Endothelial cell of hepatic sinusoid (primary cell): ENCODE measurements around the gene SMCO4.
"Not testable (repeated sequence)": the region's sequence is repeated elsewhere in the genome, so short reads cannot be mapped to it uniquely, and the experiment has no call there.

Experiments
- in situ Hi-C: cut with HindIII; loops from 2 replicates; pipeline ENCODE4 v1.10.0; 2017; ENCODE audit warnings: low sequenced_read_pairs

Gene SMCO4

GRCh38 chr11:93563857-93564256 lies 20.7 kb upstream of the SMCO4 start:
- in situ Hi-C loops = no loop called here

GRCh38 chr11:93560199-93560932 lies 17.2 kb upstream of the SMCO4 start:
- in situ Hi-C loops = no loop called here

DNA sequence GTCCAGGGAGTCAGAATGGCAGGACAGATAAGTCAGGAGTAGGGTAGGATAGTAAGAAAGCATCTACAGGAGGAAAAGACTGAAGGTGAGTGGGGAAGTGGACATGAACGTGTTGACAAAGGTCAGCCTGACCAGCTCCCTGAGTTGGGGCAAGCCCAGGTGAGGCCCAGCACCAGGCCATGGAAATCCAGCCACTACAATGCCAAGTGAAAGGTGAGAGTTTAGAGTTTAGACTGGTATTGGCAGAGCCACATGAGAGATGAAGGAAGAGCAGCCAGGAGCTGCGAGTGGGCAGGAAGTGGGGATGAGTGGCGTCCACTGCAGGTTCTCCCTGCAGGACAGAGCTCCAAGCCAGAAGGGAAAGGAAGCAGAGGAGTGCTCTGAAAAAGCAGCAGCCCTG lies 16.5 kb upstream of the SMCO4 start:
- in situ Hi-C loops = loop anchor here (5.0 kb wide), 1 partner anchor 58 kb away; no protein-coding TSS in a partner anchor

DNA sequence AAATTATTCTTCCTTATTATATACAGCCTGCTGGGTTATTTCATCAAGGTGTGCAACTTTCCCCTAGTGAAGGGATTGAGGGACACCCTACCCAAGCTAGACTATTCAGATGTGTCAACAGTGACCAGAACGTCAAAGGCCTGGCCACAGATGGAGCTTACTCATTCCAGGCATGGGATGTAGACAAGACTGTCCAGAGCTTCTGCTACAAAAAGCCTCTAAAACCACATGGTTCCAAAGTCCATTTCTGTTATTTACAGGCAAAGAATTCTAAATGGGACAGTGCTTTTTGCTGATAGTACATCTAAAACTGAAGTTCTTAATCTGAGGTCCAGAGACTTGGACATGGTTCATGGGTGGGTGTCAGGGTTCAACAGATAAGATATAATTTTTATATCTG lies 9.7 kb upstream of the SMCO4 start:
- in situ Hi-C loops = no loop called here

DNA sequence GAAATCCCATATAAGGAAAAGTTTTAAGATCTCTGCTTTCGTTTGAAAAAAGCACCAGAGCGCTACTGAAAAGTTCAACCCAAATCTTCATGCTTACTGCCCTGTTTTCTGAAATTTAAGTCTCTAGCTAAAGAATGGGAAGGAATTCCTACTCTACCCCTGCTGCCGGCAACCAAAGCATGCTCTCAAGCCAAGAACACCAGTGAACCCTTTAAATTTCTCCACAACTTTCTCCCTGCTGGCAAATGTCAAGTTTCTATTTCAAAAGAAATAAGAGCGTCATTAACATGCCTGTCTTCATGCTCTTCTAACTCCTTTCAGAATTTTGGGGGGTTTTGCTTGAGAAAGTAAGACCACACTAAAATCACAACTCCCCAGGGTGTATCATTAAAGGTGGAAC lies 6.8 kb upstream of the SMCO4 start:
- in situ Hi-C loops = no loop called here

GRCh38 chr11:93548679-93549319 lies 5.6 kb upstream of the SMCO4 start:
- in situ Hi-C loops = no loop called here

GRCh38 chr11:93547773-93548172 lies 4.6 kb upstream of the SMCO4 start:
- in situ Hi-C loops = no loop called here

DNA sequence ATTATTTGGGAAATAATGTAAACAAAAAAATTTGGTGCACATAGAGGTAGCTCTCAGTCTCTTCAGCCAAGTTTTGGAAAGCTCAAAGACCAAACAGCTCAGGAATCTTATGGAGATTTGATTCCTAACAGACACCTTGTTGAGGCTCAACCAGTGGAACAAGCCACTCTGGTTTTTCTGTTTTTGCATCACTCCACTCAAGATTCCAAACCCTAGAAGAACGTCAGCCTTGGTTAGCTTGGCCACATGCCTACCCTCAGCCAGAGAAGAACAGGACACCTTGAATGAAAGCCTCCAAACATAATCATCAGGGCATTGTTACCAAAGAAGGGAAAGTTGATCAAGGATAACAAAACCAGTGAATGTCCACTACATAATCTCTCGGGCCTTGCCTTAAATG lies 3.8 kb upstream of the SMCO4 start:
- in situ Hi-C loops = no loop called here

- in situ Hi-C loops = no loop called here
Observed at GRCh38 chr11:93545566-93545965, 2.4 kb upstream of the SMCO4 start.

DNA sequence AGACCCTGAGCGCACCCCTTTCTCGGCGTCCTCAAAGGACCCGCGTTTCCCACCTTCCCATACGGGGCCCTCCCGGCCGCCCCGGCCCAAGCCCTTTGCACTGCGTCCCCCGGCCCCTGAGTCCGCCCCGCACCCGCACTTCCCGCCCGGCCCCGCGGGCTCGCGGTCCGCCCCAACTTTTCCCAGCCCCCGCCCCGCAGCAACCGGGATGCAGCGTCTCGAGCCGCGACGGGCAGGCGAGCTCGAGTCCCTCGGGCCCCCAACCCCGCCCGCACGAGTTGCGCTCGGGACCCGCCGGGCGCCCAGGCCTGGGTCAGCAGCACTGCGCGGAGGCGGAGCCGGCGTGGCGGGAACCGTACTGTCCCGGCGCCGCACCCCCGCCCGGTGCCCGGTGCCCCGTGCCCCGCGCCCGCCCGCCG lies 371 bp downstream of the SMCO4 start:
- in situ Hi-C loops = no loop called here

DNA sequence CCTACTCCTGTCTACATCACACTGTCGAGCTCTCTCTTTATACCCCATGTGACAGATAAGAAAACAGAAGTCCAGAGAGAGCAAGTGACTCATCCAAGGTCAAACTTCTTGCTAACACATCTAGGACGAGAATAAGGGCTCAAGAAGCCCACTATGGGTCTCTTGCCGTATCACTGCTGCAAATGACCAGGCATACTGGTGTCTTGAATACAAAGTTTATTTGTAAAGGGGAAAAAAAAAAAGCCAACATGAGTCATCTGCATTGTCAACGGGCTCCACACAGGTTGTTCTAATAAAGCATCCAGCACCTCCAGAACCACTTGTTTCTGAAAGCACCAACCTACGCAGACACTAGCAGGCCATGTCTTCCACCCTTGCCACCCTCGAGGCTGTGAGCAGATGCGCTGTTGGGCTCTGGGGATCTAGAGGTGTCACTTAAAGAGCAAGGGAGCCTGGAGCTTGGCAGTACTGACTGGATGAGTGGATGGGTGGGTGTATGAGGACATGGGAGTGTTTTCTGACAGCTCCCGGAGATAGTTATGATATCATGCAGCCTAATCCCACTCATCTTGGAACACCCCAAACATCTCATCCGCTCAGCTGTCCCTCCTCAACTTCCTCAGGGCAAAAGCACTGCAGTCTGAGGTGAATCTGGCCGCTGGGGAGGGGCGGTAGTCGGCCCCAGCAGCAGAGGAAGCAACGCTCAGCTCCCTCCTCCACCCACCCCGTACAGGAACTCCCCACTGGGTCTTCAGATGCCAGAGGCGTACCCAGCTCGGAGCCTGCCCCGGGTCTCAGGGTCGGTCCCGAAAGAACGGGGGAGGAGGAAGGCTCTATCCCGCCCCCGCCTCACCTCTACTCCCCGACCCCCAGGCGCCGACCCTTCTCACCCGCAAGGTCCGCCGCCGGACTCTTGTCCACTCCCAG lies 1.0 kb downstream of the SMCO4 start:
- in situ Hi-C loops = no loop called here

DNA sequence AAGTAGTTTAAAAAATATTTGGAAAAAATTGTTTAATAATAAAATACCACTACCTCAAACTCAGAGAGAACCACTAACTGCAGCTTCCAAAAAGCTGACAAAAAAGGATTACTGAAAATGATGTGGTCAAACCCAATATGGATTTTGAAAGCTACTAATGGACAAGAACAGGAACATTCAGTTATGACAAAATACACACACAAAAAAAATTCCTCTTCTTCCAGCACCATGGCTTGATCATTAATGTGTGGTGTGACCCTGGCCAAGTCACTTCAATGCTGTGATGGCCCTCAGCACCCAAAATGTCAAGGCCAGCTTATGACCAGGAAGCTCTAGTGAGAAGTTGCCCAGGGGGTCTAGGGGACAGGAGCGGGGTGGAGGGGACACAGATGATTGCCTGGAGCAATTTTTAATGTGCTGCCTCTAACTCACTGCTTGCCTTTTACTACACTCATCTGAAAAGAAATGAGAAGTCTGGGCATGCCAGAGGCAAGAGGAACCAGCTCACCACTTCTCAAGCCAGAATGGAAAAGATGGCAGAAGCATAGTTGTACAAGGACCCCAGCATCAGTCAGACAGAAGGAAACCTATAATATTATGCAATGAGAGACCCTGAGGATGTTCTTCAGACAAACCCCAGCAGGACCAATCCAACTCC lies 2.2 kb downstream of the SMCO4 start:
- in situ Hi-C loops = no loop called here

DNA sequence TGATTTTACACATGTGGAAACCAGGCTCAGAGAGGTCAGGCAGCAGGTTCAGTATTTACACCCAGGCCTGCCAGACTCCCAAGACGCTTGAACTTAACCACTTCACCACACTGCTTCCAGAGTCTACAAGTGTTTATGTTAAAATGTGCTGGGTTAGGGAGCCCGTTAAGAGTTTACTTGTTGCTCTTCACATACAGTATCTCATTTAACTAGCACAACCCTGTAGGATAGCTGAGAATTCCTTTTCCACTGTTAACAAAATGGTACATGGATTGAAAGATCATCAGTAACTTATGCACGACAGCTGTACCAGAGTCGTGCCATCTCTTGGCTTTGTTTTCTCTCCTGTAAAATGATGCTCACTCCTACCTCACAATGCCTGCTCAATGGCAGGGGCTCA lies 2.9 kb downstream of the SMCO4 start:
- in situ Hi-C loops = no loop called here

DNA sequence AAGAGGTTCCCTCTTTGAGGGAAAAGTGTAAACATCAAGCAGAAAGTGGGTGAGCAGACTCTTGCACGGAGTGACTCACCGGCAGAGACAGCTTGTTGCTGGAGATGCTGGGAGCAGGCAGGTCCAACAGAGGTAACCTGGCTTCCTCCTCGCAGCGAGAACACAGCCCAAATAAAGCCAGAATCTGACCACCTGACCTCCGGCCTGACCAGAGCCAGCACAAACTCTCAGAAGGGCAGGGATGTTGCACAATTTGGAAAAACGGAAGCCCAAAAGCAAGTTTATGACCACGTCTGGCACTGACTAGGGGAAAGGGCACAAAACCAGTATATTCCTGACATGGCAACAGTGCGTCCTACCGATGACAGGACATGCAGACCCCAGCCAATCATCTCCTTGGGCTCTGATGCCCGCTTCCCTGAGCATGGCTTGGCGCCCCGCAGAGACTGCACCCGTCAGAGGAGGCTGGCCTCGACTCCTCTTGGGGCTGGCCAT lies 5.4 kb downstream of the SMCO4 start:
- in situ Hi-C loops = no loop called here

DNA sequence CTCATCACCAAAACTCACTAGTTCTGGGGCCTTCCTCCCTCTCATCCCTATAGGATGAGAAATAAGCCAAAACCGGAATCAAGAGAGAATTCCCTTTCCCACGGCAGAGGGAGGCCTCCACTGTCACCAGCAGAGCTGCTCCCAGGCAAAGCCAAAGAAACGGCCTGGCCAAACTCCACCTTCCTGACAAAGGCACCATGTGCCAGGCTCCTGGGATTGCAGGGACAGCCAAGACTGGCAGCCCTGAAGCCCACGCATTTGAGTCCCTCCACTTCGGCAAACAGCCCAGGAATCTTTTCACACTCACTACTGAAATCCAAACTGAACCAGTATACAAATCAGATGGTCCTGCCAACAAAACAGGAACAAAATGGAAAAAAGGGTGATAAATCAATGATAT lies 6.1 kb downstream of the SMCO4 start:
- in situ Hi-C loops = no loop called here

GRCh38 chr11:93536101-93536861 lies 6.9 kb downstream of the SMCO4 start:
- in situ Hi-C loops = no loop called here

DNA sequence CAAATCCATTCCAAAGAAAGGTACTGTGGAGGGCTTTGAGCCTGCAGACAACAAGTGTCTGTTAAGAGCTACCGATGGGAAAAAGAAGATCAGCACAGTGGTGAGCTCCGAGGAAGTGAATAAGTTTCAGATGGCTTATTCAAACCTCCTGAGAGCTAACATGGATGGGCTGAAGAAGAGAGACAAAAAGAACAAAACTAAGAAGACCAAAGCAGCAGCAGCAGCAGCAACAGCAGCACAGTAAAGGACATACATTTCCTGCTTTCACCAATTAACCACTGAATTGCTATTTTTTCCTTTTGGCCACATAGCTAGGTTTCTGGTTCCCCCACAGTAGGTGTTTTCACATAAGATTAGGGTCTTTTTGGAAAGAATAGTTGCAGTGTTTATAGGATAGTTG lies 7.6 kb downstream of the SMCO4 start:
- in situ Hi-C loops = not testable (repeated sequence)

DNA sequence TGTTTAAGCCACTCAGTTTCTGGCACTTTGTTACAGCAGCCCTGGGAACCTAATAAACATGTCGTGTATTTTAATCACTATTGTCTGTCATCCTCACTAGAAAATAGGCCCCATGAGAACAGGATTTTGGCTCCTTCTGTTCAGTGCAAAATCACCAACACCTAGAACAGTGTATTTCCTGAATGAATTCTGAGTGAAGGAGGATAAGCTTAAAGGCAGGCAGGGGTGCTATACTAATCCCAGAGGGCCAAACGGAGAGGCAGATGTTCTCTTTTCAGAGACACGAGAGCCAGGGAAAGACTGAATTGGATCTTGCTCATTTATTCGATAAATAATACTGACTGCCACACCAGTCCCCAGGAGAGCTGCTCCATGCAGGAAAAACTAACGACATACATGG lies 10.4 kb downstream of the SMCO4 start:
- in situ Hi-C loops = no loop called here

DNA sequence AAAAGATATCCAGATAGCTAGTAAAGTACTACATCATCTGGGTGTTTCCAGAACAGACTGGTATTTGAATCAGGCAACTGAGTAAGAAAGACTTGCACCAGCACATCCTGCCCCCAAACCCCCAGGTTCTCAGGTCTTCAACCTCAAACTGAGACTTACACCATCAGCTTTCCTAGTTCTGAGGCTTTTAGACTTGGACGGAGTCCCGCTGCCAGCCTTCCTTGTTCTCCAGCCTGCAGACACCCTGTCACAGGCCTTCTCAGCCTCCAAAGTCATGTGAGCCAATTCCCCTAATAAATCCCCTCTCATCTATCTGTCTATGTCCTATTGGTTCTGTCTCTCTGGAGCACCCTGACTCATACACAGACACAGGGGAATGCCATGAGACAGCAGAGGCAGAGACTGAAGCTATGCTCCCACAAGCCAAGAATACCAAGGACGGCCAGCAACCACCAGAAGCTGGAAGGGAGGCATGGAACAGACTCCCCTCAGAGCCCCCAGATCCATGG lies 10.9 kb downstream of the SMCO4 start:
- in situ Hi-C loops = no loop called here

DNA sequence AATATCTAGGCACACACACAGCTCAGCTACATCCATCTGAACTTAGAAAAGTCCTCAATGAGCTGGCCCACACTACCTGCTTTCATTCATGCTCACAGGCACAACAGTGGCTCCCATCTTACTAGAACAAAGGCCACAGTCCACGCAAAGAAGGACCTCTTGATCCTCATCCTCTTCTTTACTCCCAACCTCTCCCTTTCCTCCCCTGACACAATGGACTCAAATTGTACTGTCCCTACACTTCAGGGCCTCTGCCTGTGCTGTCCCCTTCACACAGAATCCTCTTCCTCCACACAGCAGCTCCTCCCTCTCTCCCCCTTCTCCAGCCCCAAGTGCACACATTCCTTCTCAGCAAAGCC lies 12.7 kb downstream of the SMCO4 start:
- in situ Hi-C loops = no loop called here
